ENCODE results near the gene ADARB1.

- TF ChIP-seq CTCF (IDR thresholded peaks at IDR 0.05) = no peak
- no peak for TF ChIP-seq FOXJ3 (CRISPR knock-in tag; IDR thresholded peaks at IDR 0.05; ENCODE audit: borderline replicate concordance)
- TF ChIP-seq USF2 (CRISPR knock-in tag; IDR thresholded peaks at IDR 0.05) = no peak
- no peak for TF ChIP-seq MLX (CRISPR knock-in tag; IDR thresholded peaks at IDR 0.05)
- no peak for TF ChIP-seq AFF4 (CRISPR knock-in tag; IDR thresholded peaks at IDR 0.05; ENCODE audit: borderline replicate concordance)
- no peak for TF ChIP-seq IRF1 (CRISPR knock-in tag; IDR thresholded peaks at IDR 0.05)
- no peak for TF ChIP-seq ELF4 (CRISPR knock-in tag; IDR thresholded peaks at IDR 0.05; ENCODE audit: low read depth)
- no peak for TF ChIP-seq GRHL2 (CRISPR knock-in tag; IDR thresholded peaks at IDR 0.05; ENCODE audit: insufficient replicate concordance, severe bottlenecking)
- TF ChIP-seq JUN (CRISPR knock-in tag; IDR thresholded peaks at IDR 0.05) = no peak
- TF ChIP-seq ATF2 (CRISPR knock-in tag; IDR thresholded peaks at IDR 0.05; ENCODE audit: borderline replicate concordance, low read depth) = no peak
These were observed 45.0 kb upstream of the ADARB1 start for GRCh38 chr21:45029298-45029947.

Measured in WTC11 (cell line).